A549 (cell line): ENCODE data around the gene CDX1. TPM values are rescaled to one million over a fixed set of nuclear protein-coding genes. Genes with fewer than 3 reads are reported as not detected.

Experiments used
- ATAC-seq, 2 experiments: fragments of 200-7000 bp in 1 of 2; fragments of >200 bp in 1 of 2; cut with Nextera tagmentation in 1 of 2; cut with Tn5 transposase in 1 of 2; 3 replicates each; pipeline versions ENCODE4 v1.8.0 to v1.9.1; 2018 to 2020; ENCODE audit warnings: mild to moderate bottlenecking in 1 of 2, moderate library complexity in 1 of 2
- CTCF ChIA-PET: fragments of 300-600 bp; sonication (Branson Sonifier 250); formaldehyde crosslinking; extraction: SDS; loops from one replicate; lab custom pipeline; 2021; ENCODE audit warnings: antibody characterized with exemption, inconsistent platforms; lab: Yijun Ruan, JAX
- POLR2A ChIA-PET: fragments of 350-600 bp; formaldehyde crosslinking; extraction: SDS; loops from one replicate; lab custom pipeline; 2021; ENCODE audit warnings: antibody characterized with exemption, inconsistent platforms; lab: Yijun Ruan, JAX
- DNase-seq, 2 experiments: peaks; one replicate each; pipeline versions ENCODE4 v3.0.0 to v3.0.0-alpha.2; 2011 to 2016; ENCODE audit warnings: low read depth in 1 of 2, low spot score in 1 of 2
- FAIRE-seq: peaks from 2 replicates; lab custom pipeline; 2011; peaks lifted over from hg19 to GRCh38; lab: Jason Lieb, UNC
- H3K27ac ChIP-seq, 2 experiments: fragments of >200 bp; sonication (Bioruptor Twin); formaldehyde crosslinking; 3 replicates each; pipeline ENCODE4 v1.5.1; 2016 to 2017
- H3K4me1 ChIP-seq: fragments of >200 bp; sonication (Bioruptor Twin); formaldehyde crosslinking; 3 replicates; pipeline ENCODE4 v1.6.1; 2016
- H3K4me2 ChIP-seq: fragments of >200 bp; sonication (Bioruptor Twin); formaldehyde crosslinking; 3 replicates; pipeline ENCODE4 v1.6.1; 2016
- H3K4me3 ChIP-seq: fragments of >200 bp; sonication (Bioruptor Twin); formaldehyde crosslinking; 3 replicates; pipeline ENCODE4 v1.5.1; 2016
- H3K9me3 ChIP-seq: fragments of >200 bp; sonication (Bioruptor Twin); formaldehyde crosslinking; 3 replicates; pipeline ENCODE4 v1.6.1; 2016
- CBX8 ChIP-seq: fragments of 200-600 bp; sonication (generic); IDR thresholded peaks from 2 replicates; pipeline ENCODE4 v1.6.1; 2016
- EHF ChIP-seq: fragments of 250-450 bp; sonication (Bioruptor Pico); IDR thresholded peaks from 2 replicates; pipeline ENCODE4 v1.5.0; 2020; ENCODE audit warnings: mild to moderate bottlenecking
- EHMT2 ChIP-seq: fragments of 200-600 bp; sonication (generic); IDR thresholded peaks from 2 replicates; pipeline ENCODE4 v1.6.1; 2016; ENCODE audit warnings: antibody characterized with exemption, low read depth, mild to moderate bottlenecking, moderate library complexity
- EP300 ChIP-seq, 2 experiments: fragments of >200 bp; sonication (Bioruptor Twin); formaldehyde crosslinking; IDR thresholded peaks; 2 replicates in 1 of 2; 3 replicates in 1 of 2; pipeline ENCODE4 v1.6.1; 2016 to 2017
- ESRRA ChIP-seq: fragments of 150-350 bp; IDR thresholded peaks from 2 replicates; pipeline ENCODE4 v1.6.1; 2014; ENCODE audit warnings: mild to moderate bottlenecking, low read length, borderline replicate concordance
- FOSB ChIP-seq: fragments of 250-450 bp; sonication (Bioruptor Pico); IDR thresholded peaks from 2 replicates; pipeline ENCODE4 v1.5.0; 2020; ENCODE audit warnings: mild to moderate bottlenecking, moderate library complexity
- FOXS1 ChIP-seq: fragments of 250-450 bp; sonication (Bioruptor Pico); IDR thresholded peaks from 2 replicates; pipeline ENCODE4 v1.5.0; 2020; ENCODE audit warnings: mild to moderate bottlenecking, moderate library complexity
- GATA3 ChIP-seq: IDR thresholded peaks from 2 replicates; pipeline ENCODE4 v1.6.1; 2012; ENCODE audit warnings: borderline replicate concordance
- HDAC2 ChIP-seq: fragments of 200-600 bp; sonication (generic); IDR thresholded peaks from 2 replicates; pipeline ENCODE4 v1.6.1; 2016
- HOXA7 ChIP-seq: fragments of 250-450 bp; sonication (Bioruptor Pico); IDR thresholded peaks from 2 replicates; pipeline ENCODE4 v1.5.0; 2020; ENCODE audit warnings: mild to moderate bottlenecking, moderate library complexity
- JUNB ChIP-seq: fragments of >200 bp; sonication (Bioruptor Twin); formaldehyde crosslinking; IDR thresholded peaks from 2 replicates; pipeline ENCODE4 v1.6.1; 2016
- MAZ ChIP-seq: fragments of 150-350 bp; IDR thresholded peaks from 2 replicates; pipeline ENCODE4 v1.6.1; 2014; ENCODE audit warnings: antibody characterized with exemption, low read depth, low read length, borderline replicate concordance
- NFE2L2 ChIP-seq: fragments of 150-350 bp; conservative IDR thresholded peaks from 2 replicates; pipeline ENCODE4 v1.6.1; 2014; ENCODE audit warnings: low read length
- NPAS2 ChIP-seq: fragments of 250-450 bp; sonication (Bioruptor Pico); IDR thresholded peaks from 2 replicates; pipeline ENCODE4 v1.8.0; 2022; ENCODE audit warnings: mild to moderate bottlenecking, moderate library complexity, borderline replicate concordance
- NR3C1 ChIP-seq: fragments of >200 bp; sonication (Bioruptor Twin); formaldehyde crosslinking; IDR thresholded peaks from 3 replicates; pipeline ENCODE4 v1.6.1; 2017
- PHF8 ChIP-seq: fragments of 200-600 bp; sonication (generic); IDR thresholded peaks from 2 replicates; pipeline ENCODE4 v1.6.1; 2016; ENCODE audit warnings: low read depth, mild to moderate bottlenecking, antibody characterized with exemption, moderate library complexity, borderline replicate concordance
- RAD21 ChIP-seq, 2 experiments: fragments of >200 bp in 1 of 2; sonication (Bioruptor Twin) in 1 of 2; formaldehyde crosslinking in 1 of 2; IDR thresholded peaks in 1 of 2; conservative IDR thresholded peaks in 1 of 2; 2 replicates in 1 of 2; 3 replicates in 1 of 2; pipeline ENCODE4 v1.6.1; 2012 to 2018; ENCODE audit warnings: inconsistent platforms in 1 of 2
- RARB ChIP-seq: fragments of 250-450 bp; sonication (Bioruptor Pico); IDR thresholded peaks from 2 replicates; pipeline ENCODE4 v1.8.0; 2021; ENCODE audit warnings: mild to moderate bottlenecking, moderate library complexity
- RNF2 ChIP-seq: fragments of 200-600 bp; sonication (generic); IDR thresholded peaks from 2 replicates; pipeline ENCODE4 v1.6.1; 2016; ENCODE audit warnings: low read depth, mild to moderate bottlenecking, antibody characterized with exemption, moderate library complexity, borderline replicate concordance
- SMC3 ChIP-seq: fragments of >200 bp; sonication (Bioruptor Twin); formaldehyde crosslinking; IDR thresholded peaks from 3 replicates; pipeline ENCODE4 v1.6.1; 2018; ENCODE audit warnings: inconsistent platforms
- SREBF2 ChIP-seq: fragments of 450-650 bp; IDR thresholded peaks from 2 replicates; pipeline ENCODE4 v1.6.1; 2014; ENCODE audit warnings: mild to moderate bottlenecking, moderate library complexity
- TFCP2L1 ChIP-seq: fragments of 250-450 bp; sonication (Bioruptor Pico); IDR thresholded peaks from 2 replicates; pipeline ENCODE4 v1.5.0; 2021; ENCODE audit warnings: mild to moderate bottlenecking
- TP53 ChIP-seq: fragments of 250-450 bp; sonication (Bioruptor Pico); IDR thresholded peaks from 2 replicates; pipeline ENCODE4 v1.5.0; 2021; ENCODE audit warnings: mild to moderate bottlenecking, moderate library complexity
- ZC3H11A ChIP-seq: fragments of 450-650 bp; IDR thresholded peaks from 2 replicates; pipeline ENCODE4 v1.6.1; 2014; ENCODE audit warnings: antibody characterized with exemption, mild to moderate bottlenecking
- ZNF302 ChIP-seq: fragments of 250-450 bp; sonication (Bioruptor Pico); IDR thresholded peaks from 2 replicates; pipeline ENCODE4 v1.9.0; 2021; ENCODE audit warnings: inconsistent platforms, mild to moderate bottlenecking, moderate library complexity
- ZSCAN20 ChIP-seq: fragments of 250-450 bp; sonication (Bioruptor Pico); IDR thresholded peaks from 2 replicates; pipeline ENCODE4 v1.8.0; 2022; ENCODE audit warnings: mild to moderate bottlenecking, moderate library complexity
- WGBS: methylation state at CpG from one replicate; pipeline ENCODE4 v1.1.6; 2017; ENCODE audit errors: missing lambda C conversion rate; 5-methylcytosine and 5-hydroxymethylcytosine counted together
- polyA plus RNA-seq, 4 experiments: library from polyadenylated mRNA; depleted of rRNA in 3 of 4; stranded (reverse); fragments of >200 nt; fragmentation: RNase III in 1 of 4; extraction: RNeasy Plus Mini Kit Qiagen cat#74134 plus additional on column Dnase treatment in 1 of 4; gene quantifications; 2 replicates in 3 of 4; 3 replicates in 1 of 4; pipeline ENCODE4 v1.2.3, GENCODE V29; 2011 to 2017
- TF ChIP-seq, protein P1 (sequence below): fragments of 150-350 bp; IDR thresholded peaks from 2 replicates; pipeline ENCODE4 v1.6.1; 2014; ENCODE audit warnings: low read depth, mild to moderate bottlenecking, low read length
- TF ChIP-seq, protein P2 (sequence below): fragments of 200-600 bp; sonication (generic); IDR thresholded peaks from 2 replicates; pipeline ENCODE4 v1.6.1; 2016; ENCODE audit warnings: antibody characterized with exemption, mild to moderate bottlenecking, moderate library complexity
- TF ChIP-seq, protein P3 (sequence below): fragments of >200 bp; sonication (Bioruptor Twin); formaldehyde crosslinking; IDR thresholded peaks from 3 replicates; pipeline ENCODE4 v1.5.1; 2016
- TF ChIP-seq, protein P4 (sequence below): IDR thresholded peaks from 2 replicates; pipeline ENCODE4 v1.6.1; 2012

The CDX1 gene
- polyA plus RNA-seq, 2 of the 4 experiments (the other 2 are of a cell fraction), result not detected

DNA sequence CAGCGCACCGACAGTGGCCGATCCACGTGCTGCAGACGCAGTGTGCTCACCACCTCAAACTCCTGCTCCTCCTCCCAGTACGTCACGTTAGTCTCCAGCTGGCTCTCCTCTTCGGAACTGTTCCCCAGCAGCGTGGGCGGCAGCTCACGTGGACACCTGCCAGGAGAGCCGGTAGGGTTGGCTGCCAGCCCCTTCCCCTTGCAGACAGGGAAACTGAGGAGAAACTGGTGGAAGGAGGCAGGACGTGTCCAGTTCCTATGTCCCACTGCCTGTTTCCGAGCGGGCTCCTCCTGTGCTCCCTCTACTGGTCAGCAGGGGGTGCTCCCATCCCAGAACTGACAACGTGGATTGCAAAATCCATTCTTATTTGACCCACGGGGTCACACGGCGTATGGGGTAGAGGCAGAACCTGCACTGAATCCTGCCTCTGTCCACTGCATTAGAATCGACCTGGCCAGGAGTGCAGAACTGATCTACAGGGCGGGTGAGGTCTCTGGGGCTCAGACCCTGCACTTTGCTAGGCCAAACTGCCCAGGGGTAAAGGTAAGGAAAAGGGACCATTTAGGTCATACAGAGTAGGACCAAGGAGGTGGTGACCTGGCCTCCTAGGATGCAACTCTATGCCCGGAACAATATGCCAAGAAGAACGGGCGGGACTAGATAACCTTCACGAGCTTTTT is 36.6 kb upstream of the CDX1 start (continued):
- no peak for TF ChIP-seq RARB (CRISPR knock-in tag)
- no peak for TF ChIP-seq EHMT2
- TF ChIP-seq GATA3, result no peak
- TF ChIP-seq ZC3H11A, result no peak
- TF ChIP-seq RAD21 (conservative IDR thresholded peaks at IDR 0.05 in 1 of 2, IDR thresholded peaks at IDR 0.05 in 1 of 2), result peak; percentile 97
- no peak for TF ChIP-seq CBX8
- TF ChIP-seq, protein P1, sequence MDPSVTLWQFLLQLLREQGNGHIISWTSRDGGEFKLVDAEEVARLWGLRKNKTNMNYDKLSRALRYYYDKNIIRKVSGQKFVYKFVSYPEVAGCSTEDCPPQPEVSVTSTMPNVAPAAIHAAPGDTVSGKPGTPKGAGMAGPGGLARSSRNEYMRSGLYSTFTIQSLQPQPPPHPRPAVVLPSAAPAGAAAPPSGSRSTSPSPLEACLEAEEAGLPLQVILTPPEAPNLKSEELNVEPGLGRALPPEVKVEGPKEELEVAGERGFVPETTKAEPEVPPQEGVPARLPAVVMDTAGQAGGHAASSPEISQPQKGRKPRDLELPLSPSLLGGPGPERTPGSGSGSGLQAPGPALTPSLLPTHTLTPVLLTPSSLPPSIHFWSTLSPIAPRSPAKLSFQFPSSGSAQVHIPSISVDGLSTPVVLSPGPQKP, result no peak
- no peak for TF ChIP-seq TFCP2L1 (CRISPR knock-in tag)
- TF ChIP-seq, protein P2, sequence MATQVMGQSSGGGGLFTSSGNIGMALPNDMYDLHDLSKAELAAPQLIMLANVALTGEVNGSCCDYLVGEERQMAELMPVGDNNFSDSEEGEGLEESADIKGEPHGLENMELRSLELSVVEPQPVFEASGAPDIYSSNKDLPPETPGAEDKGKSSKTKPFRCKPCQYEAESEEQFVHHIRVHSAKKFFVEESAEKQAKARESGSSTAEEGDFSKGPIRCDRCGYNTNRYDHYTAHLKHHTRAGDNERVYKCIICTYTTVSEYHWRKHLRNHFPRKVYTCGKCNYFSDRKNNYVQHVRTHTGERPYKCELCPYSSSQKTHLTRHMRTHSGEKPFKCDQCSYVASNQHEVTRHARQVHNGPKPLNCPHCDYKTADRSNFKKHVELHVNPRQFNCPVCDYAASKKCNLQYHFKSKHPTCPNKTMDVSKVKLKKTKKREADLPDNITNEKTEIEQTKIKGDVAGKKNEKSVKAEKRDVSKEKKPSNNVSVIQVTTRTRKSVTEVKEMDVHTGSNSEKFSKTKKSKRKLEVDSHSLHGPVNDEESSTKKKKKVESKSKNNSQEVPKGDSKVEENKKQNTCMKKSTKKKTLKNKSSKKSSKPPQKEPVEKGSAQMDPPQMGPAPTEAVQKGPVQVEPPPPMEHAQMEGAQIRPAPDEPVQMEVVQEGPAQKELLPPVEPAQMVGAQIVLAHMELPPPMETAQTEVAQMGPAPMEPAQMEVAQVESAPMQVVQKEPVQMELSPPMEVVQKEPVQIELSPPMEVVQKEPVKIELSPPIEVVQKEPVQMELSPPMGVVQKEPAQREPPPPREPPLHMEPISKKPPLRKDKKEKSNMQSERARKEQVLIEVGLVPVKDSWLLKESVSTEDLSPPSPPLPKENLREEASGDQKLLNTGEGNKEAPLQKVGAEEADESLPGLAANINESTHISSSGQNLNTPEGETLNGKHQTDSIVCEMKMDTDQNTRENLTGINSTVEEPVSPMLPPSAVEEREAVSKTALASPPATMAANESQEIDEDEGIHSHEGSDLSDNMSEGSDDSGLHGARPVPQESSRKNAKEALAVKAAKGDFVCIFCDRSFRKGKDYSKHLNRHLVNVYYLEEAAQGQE, result no peak
- no peak for TF ChIP-seq SREBF2
- TF ChIP-seq PHF8, result no peak
- no peak for TF ChIP-seq TP53 (CRISPR knock-in tag)
- TF ChIP-seq JUNB, result no peak
- no peak for TF ChIP-seq EHF (CRISPR knock-in tag)
- no peak for TF ChIP-seq FOXS1
- TF ChIP-seq, protein P3, sequence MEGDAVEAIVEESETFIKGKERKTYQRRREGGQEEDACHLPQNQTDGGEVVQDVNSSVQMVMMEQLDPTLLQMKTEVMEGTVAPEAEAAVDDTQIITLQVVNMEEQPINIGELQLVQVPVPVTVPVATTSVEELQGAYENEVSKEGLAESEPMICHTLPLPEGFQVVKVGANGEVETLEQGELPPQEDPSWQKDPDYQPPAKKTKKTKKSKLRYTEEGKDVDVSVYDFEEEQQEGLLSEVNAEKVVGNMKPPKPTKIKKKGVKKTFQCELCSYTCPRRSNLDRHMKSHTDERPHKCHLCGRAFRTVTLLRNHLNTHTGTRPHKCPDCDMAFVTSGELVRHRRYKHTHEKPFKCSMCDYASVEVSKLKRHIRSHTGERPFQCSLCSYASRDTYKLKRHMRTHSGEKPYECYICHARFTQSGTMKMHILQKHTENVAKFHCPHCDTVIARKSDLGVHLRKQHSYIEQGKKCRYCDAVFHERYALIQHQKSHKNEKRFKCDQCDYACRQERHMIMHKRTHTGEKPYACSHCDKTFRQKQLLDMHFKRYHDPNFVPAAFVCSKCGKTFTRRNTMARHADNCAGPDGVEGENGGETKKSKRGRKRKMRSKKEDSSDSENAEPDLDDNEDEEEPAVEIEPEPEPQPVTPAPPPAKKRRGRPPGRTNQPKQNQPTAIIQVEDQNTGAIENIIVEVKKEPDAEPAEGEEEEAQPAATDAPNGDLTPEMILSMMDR, result peak; percentile 96
- TF ChIP-seq, protein P4, sequence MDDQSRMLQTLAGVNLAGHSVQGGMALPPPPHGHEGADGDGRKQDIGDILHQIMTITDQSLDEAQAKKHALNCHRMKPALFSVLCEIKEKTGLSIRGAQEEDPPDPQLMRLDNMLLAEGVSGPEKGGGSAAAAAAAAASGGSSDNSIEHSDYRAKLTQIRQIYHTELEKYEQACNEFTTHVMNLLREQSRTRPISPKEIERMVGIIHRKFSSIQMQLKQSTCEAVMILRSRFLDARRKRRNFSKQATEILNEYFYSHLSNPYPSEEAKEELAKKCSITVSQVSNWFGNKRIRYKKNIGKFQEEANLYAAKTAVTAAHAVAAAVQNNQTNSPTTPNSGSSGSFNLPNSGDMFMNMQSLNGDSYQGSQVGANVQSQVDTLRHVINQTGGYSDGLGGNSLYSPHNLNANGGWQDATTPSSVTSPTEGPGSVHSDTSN, result no peak
- peak; percentile 95 for TF ChIP-seq SMC3
- TF ChIP-seq NR3C1, result no peak
- no peak for TF ChIP-seq NPAS2 (CRISPR knock-in tag)
- TF ChIP-seq, all 56 proteins: peak for 5

DNA sequence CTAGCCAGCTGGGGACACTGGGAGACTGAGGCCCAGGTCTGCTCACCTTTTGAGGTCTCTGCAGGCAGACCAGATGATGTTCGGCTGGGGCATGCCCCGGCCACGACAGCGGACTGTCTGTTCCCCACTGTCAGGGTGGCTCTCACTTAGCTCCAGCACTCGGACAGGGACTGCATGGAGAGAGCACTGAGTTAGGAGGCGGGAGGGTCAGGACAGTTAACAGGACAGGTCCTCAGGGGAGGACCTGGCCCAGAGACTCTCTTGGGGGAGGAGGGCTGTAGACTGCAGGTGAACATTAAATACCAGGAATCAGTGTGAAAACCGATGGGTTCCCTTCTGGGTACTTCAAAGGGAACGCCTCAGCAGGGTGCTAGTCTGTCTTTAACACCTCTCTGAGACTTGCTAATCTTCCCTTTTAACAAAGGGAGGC is 36.1 kb upstream of the CDX1 start:
- WGBS, result 79% methylated on average over 8 of the region's 8 CpGs
- FAIRE-seq (no peak), DNase-seq (no peak), ATAC-seq (no peak; a peak in 1 of 6 replicates)
- Histone ChIP-seq H3K4me1 (peaks cover 4% of the 10 kb centered on the region; the same call in 2 of the 3 replicates), H3K9me3 (no peaks in the 10 kb centered on the region), H3K4me3 (no peak overlapping the region), H3K4me2 (no peak overlapping the region), H3K27ac (peak overlapping the region in 1 of 2 experiments; percentile 76; a peak in 2 of 6 replicates)
- POLR2A ChIA-PET, result no interaction called here
- CTCF ChIA-PET, result interaction anchor here (0.6 to 11.7 kb wide), 32 partner anchors 9 to 310 kb away, joined by 3 to 98 read pairs (median 4); partner anchors contain the start of gene CDX1
- TF ChIP-seq RNF2, result no peak
- TF ChIP-seq FOSB (CRISPR knock-in tag), result no peak
- TF ChIP-seq FOXS1, result no peak
- TF ChIP-seq HOXA7 (CRISPR knock-in tag), result no peak
- no peak for TF ChIP-seq ZC3H11A
- TF ChIP-seq HDAC2, result no peak
- no peak for TF ChIP-seq PHF8
- TF ChIP-seq TP53 (CRISPR knock-in tag), result no peak
- no peak for TF ChIP-seq RARB (CRISPR knock-in tag)
- TF ChIP-seq ESRRA, result no peak
- TF ChIP-seq EP300 (IDR thresholded peaks at IDR 0.05), result no peak
- no peak for TF ChIP-seq NFE2L2
- no peak for TF ChIP-seq ZNF302 (CRISPR knock-in tag)
- no peak for TF ChIP-seq MAZ
- TF ChIP-seq ZSCAN20 (CRISPR knock-in tag), result no peak
- no peak for TF ChIP-seq EHF (CRISPR knock-in tag)
